Measurements from ENCODE around the gene NPHS1.

DNA sequence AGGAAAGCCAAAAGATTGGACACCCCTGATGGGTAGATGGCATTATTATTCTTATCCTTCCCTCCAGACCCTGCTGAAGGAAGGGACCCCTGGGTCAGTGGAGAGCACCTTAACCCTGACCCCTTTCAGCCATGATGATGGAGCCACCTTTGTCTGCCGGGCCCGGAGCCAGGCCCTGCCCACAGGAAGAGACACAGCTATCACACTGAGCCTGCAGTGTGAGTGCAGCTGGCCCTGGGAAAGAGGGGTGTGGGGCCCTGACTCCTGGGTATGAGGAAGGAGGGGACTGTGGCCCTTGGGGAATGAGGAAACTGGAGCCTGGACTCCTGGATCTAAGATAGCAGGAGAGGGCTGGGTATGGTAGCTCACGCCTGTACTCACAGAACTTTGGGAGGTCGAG is 7.1 kb upstream of the NPHS1 start:
- TF ChIP-seq ZNF133 (tag by site-specific recombination; IDR thresholded peaks at IDR 0.05) (no peak), PRDM1 (tag by site-specific recombination; IDR thresholded peaks at IDR 0.05) (no peak), ZNF175 (tag by site-specific recombination; IDR thresholded peaks at IDR 0.05) (no peak)
- TF ChIP-seq, protein P1, sequence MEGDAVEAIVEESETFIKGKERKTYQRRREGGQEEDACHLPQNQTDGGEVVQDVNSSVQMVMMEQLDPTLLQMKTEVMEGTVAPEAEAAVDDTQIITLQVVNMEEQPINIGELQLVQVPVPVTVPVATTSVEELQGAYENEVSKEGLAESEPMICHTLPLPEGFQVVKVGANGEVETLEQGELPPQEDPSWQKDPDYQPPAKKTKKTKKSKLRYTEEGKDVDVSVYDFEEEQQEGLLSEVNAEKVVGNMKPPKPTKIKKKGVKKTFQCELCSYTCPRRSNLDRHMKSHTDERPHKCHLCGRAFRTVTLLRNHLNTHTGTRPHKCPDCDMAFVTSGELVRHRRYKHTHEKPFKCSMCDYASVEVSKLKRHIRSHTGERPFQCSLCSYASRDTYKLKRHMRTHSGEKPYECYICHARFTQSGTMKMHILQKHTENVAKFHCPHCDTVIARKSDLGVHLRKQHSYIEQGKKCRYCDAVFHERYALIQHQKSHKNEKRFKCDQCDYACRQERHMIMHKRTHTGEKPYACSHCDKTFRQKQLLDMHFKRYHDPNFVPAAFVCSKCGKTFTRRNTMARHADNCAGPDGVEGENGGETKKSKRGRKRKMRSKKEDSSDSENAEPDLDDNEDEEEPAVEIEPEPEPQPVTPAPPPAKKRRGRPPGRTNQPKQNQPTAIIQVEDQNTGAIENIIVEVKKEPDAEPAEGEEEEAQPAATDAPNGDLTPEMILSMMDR (tag by site-specific recombination; IDR thresholded peaks at IDR 0.05): no peak

Data from HEK293 (cell line).